OCI-LY1 (cell line): ENCODE results near the gene MYBPC1.

Source experiments
- CTCF ChIP-seq: fragments of 200-600 bp; sonication (generic), shearing (Covaris generic); IDR thresholded peaks from 2 replicates; pipeline ENCODE4 v1.5.1; 2017; ENCODE audit warnings: mild to moderate bottlenecking, antibody characterized with exemption, low read length, moderate library complexity, mixed read lengths
- EZH2 ChIP-seq: fragments of 200-600 bp; sonication (generic), shearing (Covaris generic); IDR thresholded peaks from 2 replicates; pipeline ENCODE4 v1.8.0; 2017; ENCODE audit warnings: borderline replicate concordance, mixed run types, mild to moderate bottlenecking, antibody characterized with exemption, low read length, moderate library complexity, mixed read lengths

GRCh38 chr12:101620762-101621133, 26.0 kb downstream of the MYBPC1 start:
- TF ChIP-seq CTCF: no peak
- no peak for TF ChIP-seq EZH2
